Endothelial cell of umbilical vein (primary cell): Measurements from ENCODE around the gene KLF15. TPM values are rescaled to one million over a fixed set of nuclear protein-coding genes. Genes with fewer than 3 reads are reported as not detected.

Source experiments
- BruUV-seq: library from RNA; stranded (reverse); fragments of 400-500 nt; replicated peaks from 2 replicates; lab custom pipeline; 2021; lab: Mats Ljungman, UMichigan
- CTCF ChIA-PET: fragments of 300-600, 350-600 bp; sonication (Branson Sonifier 250); formaldehyde crosslinking; loops from one replicate; lab custom pipeline; 2021; ENCODE audit warnings: antibody characterized with exemption, inconsistent platforms; lab: Charles Lee
- POLR2A ChIA-PET: fragments of 300-600, 350-600 bp; sonication (Branson Sonifier 250); formaldehyde crosslinking; loops from one replicate; lab custom pipeline; 2021; ENCODE audit warnings: antibody characterized with exemption, inconsistent platforms; lab: Charles Lee
- DNase-seq: peaks from one replicate; pipeline ENCODE4 v3.0.0-alpha.2; 2011; ENCODE audit warnings: low read depth, low spot score
- FAIRE-seq: peaks from 2 replicates; lab custom pipeline; 2011; peaks lifted over from hg19 to GRCh38; lab: Jason Lieb, UNC
- H2AFZ ChIP-seq: 2 replicates; pipeline ENCODE4 v1.6.0; 2012; ENCODE audit warnings: low read depth, low read length, control low read depth, inconsistent platforms
- H3K27ac ChIP-seq: 2 replicates; pipeline ENCODE4 v1.5.1; 2011; ENCODE audit warnings: low read depth, mild to moderate bottlenecking, control low read depth, low read length, moderate library complexity; ENCODE audit not compliant: insufficient read depth
- H3K27me3 ChIP-seq, 2 experiments: 2 replicates each; pipeline versions ENCODE4 v1.6.0 to v1.6.1; 2011; ENCODE audit warnings: low read length in 2 of 2, mixed read lengths in 1 of 2; ENCODE audit not compliant: control insufficient read depth in 2 of 2, insufficient read depth in 2 of 2
- H3K36me3 ChIP-seq, 2 experiments: 2 replicates in 1 of 2; 3 replicates in 1 of 2; pipeline ENCODE4 v1.5.1; 2011; ENCODE audit warnings: low read length in 2 of 2, mild to moderate bottlenecking in 1 of 2, moderate library complexity in 1 of 2; ENCODE audit not compliant: control insufficient read depth in 2 of 2, insufficient read depth in 2 of 2; ENCODE audit errors: extremely low read depth in 1 of 2
- H3K4me1 ChIP-seq: 3 replicates; pipeline ENCODE4 v1.5.1; 2011; ENCODE audit warnings: mild to moderate bottlenecking, low read length; ENCODE audit not compliant: control insufficient read depth, insufficient read depth; ENCODE audit errors: extremely low read depth
- H3K4me2 ChIP-seq: 2 replicates; pipeline ENCODE4 v1.6.1; 2011; ENCODE audit warnings: low read length, control low read depth, mixed read lengths; ENCODE audit not compliant: insufficient read depth
- H3K4me3 ChIP-seq, 3 experiments: fragments of 200-600 bp in 1 of 3; sonication (generic), shearing (Covaris generic) in 1 of 3; replicated peaks in 1 of 3; 2 replicates each; pipeline ENCODE4 v1.5.1; 2011 to 2016; ENCODE audit warnings: control low read depth in 3 of 3, low read length in 3 of 3, mild to moderate bottlenecking in 2 of 3, inconsistent platforms in 1 of 3, low read depth in 1 of 3, moderate library complexity in 1 of 3; ENCODE audit not compliant: insufficient read depth in 1 of 3
- H3K79me2 ChIP-seq: 2 replicates; pipeline ENCODE4 v1.6.0; 2012; ENCODE audit warnings: low read length, inconsistent platforms; ENCODE audit not compliant: control insufficient read depth, insufficient read depth
- H3K9ac ChIP-seq: replicated peaks from 2 replicates; pipeline ENCODE3; 2011; ENCODE audit warnings: low read length, control low read depth; ENCODE audit not compliant: insufficient read depth; ENCODE audit errors: extremely low read depth
- H3K9me1 ChIP-seq: replicated peaks from 3 replicates; pipeline ENCODE4 v1.6.0; 2011; ENCODE audit warnings: mild to moderate bottlenecking, low read length; ENCODE audit not compliant: control insufficient read depth, insufficient read depth; ENCODE audit errors: extremely low read depth
- H3K9me3 ChIP-seq: replicated peaks from 2 replicates; pipeline ENCODE4 v1.5.1; 2012; ENCODE audit warnings: low read length, inconsistent platforms; ENCODE audit not compliant: control insufficient read depth, insufficient read depth
- H4K20me1 ChIP-seq: replicated peaks from 2 replicates; pipeline ENCODE3; 2011; ENCODE audit warnings: mild to moderate bottlenecking, low read length; ENCODE audit not compliant: control insufficient read depth, insufficient read depth; ENCODE audit errors: extremely low read depth
- EZH2 ChIP-seq: IDR thresholded peaks from 2 replicates; pipeline ENCODE4 v1.6.1; 2012; ENCODE audit warnings: borderline replicate concordance, low read depth, mild to moderate bottlenecking, moderate library complexity, low read length, inconsistent platforms; ENCODE audit not compliant: severe bottlenecking
- FOS ChIP-seq: IDR thresholded peaks from 2 replicates; pipeline ENCODE4 v1.6.1; 2011; ENCODE audit warnings: mild to moderate bottlenecking, low read length, moderate library complexity, borderline replicate concordance; ENCODE audit not compliant: insufficient read depth
- GATA2 ChIP-seq: IDR thresholded peaks from 2 replicates; pipeline ENCODE4 v1.7.0; 2011; ENCODE audit warnings: low read depth, mild to moderate bottlenecking, moderate library complexity, mixed read lengths, low read length; ENCODE audit not compliant: insufficient read length, insufficient read depth
- JUN ChIP-seq: IDR thresholded peaks from 2 replicates; pipeline ENCODE4 v1.6.1; 2011; ENCODE audit warnings: borderline replicate concordance, low read depth; ENCODE audit not compliant: insufficient read length, insufficient read depth
- MYC ChIP-seq: IDR thresholded peaks from one replicate; pipeline ENCODE4 v1.6.1; 2011; ENCODE audit warnings: mild to moderate bottlenecking, low read depth, low read length
- POLR2A ChIP-seq: IDR thresholded peaks from 2 replicates; pipeline ENCODE4 v1.6.1; 2012; ENCODE audit warnings: low read depth, mild to moderate bottlenecking, control low read depth, low read length
- POLR2AphosphoS5 ChIP-seq: IDR thresholded peaks from 2 replicates; pipeline ENCODE4 v1.6.1; 2012; ENCODE audit warnings: low read depth, mild to moderate bottlenecking, control low read depth, low read length, moderate library complexity; ENCODE audit not compliant: insufficient read depth
- dilution Hi-C: fragments of 300-500 bp; cut with MboI; formaldehyde crosslinking; loops from one replicate; pipeline ENCODE4 v1.15.0; 2019; ENCODE audit warnings: low sequenced_read_pairs; ENCODE audit not compliant: extremely low pct_ligation_motif_present
- intact Hi-C: fragments of 100-400 bp; cut with micrococcal nuclease; formaldehyde crosslinking; loops from one replicate; pipeline ENCODE4 v1.10.0; 2022
- polyA plus RNA-seq, 4 experiments: library from polyadenylated mRNA; depleted of rRNA in 3 of 4; stranded (reverse) in 3 of 4; unstranded in 1 of 4; fragments of >200 nt; gene quantifications; 2 replicates each; pipeline versions ENCODE4 v1.2.1 to v1.2.3, GENCODE V29; 2011 to 2012; ENCODE audit warnings: missing spikeins in 1 of 4
- total RNA-seq: library from RNA; stranded (reverse); gene quantifications from 2 replicates; pipeline ENCODE4 v1.2.3, GENCODE V29; 2021
- TF ChIP-seq, protein P1 (sequence below), 2 donors: IDR thresholded peaks; 1 replicate in 1 of 2; 2 replicates in 1 of 2; pipeline ENCODE4 v1.5.1; 2011; ENCODE audit warnings: low read length in 2 of 2, mild to moderate bottlenecking in 2 of 2, moderate library complexity in 2 of 2, control low read depth in 1 of 2, inconsistent platforms in 1 of 2, low read depth in 1 of 2; ENCODE audit not compliant: insufficient read depth in 1 of 2; ENCODE audit errors: extremely low read depth in 1 of 2
- TF ChIP-seq, protein P2 (sequence below): IDR thresholded peaks from 2 replicates; pipeline ENCODE4 v1.6.1; 2011; ENCODE audit not compliant: insufficient read depth, insufficient read length

The KLF15 gene
- total and polyA plus RNA-seq, 2 donors (not counting 3 experiments of a cell fraction or from before 2014, with no cell fraction given): 2.2 to 3.0 TPM

DNA sequence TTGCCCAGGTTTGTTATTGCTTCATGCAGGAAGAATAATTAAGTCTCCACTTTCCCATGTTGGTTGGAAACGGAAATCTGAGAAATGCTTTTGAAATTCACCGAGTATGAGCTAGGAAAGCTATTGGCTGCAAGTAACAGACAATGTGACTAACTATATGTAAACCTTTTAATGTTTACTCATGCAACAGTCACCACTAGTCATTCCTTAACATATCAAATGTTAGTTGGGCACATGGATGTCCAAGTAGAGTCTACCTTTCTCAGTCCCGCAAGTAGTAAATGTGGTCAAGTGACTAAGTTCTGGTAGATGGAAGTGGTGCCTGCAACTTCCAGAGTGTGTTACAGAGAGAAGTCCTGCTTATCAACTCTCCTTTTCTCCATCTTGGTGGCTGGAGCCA, 52.5 kb downstream of the KLF15 start:
- Histone ChIP-seq H2AFZ (no peak overlapping the region), H3K9me3 (no peaks in the 10 kb centered on the region), H3K27ac (no peak overlapping the region), H4K20me1 (no peaks in the 10 kb centered on the region), H3K4me2 (no peak overlapping the region), H3K27me3 (peaks cover 4 to 5% of the 10 kb centered on the region in 2 experiments), H3K9ac (no peak overlapping the region), H3K4me3 (no peak overlapping the region), H3K4me1 (no peaks in the 10 kb centered on the region), H3K9me1 (no peaks in the 10 kb centered on the region), H3K36me3 (no peaks in the 10 kb centered on the region), H3K79me2 (no peaks in the 10 kb centered on the region)
- ChIA-PET CTCF (interaction anchor here (0.9 to 1.3 kb wide), 2 partner anchors 15 to 35 kb away, joined by 3 read pairs; no protein-coding TSS in a partner anchor), POLR2A (no interaction called here)
- DNase-seq (no peak), FAIRE-seq (no peak)
- dilution Hi-C loops: no loop called here
- intact Hi-C loops: no loop called here
- no peak for TF ChIP-seq POLR2AphosphoS5
- no peak for TF ChIP-seq POLR2A
- TF ChIP-seq, protein P1, sequence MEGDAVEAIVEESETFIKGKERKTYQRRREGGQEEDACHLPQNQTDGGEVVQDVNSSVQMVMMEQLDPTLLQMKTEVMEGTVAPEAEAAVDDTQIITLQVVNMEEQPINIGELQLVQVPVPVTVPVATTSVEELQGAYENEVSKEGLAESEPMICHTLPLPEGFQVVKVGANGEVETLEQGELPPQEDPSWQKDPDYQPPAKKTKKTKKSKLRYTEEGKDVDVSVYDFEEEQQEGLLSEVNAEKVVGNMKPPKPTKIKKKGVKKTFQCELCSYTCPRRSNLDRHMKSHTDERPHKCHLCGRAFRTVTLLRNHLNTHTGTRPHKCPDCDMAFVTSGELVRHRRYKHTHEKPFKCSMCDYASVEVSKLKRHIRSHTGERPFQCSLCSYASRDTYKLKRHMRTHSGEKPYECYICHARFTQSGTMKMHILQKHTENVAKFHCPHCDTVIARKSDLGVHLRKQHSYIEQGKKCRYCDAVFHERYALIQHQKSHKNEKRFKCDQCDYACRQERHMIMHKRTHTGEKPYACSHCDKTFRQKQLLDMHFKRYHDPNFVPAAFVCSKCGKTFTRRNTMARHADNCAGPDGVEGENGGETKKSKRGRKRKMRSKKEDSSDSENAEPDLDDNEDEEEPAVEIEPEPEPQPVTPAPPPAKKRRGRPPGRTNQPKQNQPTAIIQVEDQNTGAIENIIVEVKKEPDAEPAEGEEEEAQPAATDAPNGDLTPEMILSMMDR (IDR thresholded peaks at IDR 0.05; ENCODE audit: extremely low read depth in 1 of 2, insufficient read depth in 1 of 2, low read depth in 1 of 2, low read length in 2 of 2): no peak
- TF ChIP-seq, protein P2, sequence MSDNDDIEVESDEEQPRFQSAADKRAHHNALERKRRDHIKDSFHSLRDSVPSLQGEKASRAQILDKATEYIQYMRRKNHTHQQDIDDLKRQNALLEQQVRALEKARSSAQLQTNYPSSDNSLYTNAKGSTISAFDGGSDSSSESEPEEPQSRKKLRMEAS: no peak
- TF ChIP-seq JUN: no peak
- TF ChIP-seq EZH2: no peak
- no peak for TF ChIP-seq GATA2
- no peak for TF ChIP-seq FOS
- no peak for TF ChIP-seq MYC
- BruUV-seq: no TSS peak
